OCI-M1 (cell line): ENCODE results near the gene KLHL21.
"Not testable (repeated sequence)": the region's sequence is repeated elsewhere in the genome, so short reads cannot be mapped to it uniquely, and the experiment has no call there.

Experiments used
- DNase-seq: peaks from one replicate; lab custom pipeline; 2025; lab: John Stamatoyannopoulos, UW

KLHL21 gene

DNA sequence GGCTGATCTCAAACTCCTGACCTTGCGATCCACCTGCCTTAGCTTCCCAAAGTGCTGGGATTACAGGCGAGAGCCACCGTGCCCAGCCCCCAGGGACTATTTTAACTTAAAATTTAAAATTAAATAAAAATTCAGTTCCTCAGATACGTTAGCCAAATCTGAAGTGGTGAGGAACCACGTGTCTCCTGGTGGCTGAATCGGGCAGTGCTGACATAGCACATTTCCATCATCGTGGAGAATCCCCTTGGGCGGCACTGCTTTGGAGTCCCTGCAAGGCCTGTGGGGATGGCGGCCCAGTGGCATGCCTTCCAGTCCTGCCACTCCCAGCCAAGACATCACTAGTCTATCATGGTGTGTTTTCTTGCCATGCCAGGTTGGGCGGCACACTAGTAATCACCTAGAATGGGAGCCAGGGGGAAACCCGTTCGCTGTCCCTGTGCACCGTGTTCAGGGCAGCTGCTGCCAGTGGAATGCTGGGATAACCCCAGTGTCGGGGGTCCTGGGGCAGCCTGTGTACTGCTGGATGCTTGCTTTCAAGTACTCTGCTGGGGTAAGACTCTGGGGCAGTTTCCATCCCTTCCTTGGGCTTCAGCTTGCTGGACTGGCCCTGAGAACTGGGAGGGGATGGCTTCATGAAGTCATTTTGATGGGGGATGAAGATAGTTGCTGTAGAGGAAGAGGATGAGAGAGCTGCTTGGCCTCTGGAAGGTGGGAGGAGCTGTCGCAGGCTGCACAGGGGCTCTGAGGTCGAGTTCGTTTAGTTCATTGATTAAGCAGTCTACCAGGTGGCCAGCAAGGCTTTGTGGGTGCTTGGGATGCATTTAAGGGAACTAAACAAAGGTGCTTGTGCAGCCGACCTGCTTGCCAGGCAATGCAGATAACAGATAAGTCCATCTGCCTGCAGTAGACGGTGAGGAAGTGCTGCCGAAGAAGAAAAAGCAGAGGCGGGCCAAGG, 18.3 kb downstream of the KLHL21 start:
- no peak for DNase-seq

DNA sequence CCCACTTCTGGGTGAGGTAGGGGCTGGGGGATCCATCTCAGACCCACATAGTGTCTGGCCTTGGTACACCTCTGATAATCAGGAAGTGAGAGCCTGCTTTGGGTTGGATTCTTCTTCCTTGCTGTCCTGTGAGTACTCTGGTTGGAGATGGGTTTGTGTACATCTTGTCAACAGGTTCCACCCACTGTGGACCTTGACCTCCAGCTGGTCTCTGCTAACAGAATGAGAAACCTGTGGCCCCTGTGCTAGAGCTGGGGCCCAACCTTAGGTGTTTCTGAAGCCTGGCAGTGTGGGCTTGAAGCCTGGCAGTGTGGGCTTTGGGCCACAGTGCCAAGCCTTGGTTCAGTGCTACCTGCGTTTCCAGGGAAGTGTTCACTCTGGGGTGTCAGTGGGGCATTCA, 20.3 kb downstream of the KLHL21 start:
- DNase-seq = no peak

DNA sequence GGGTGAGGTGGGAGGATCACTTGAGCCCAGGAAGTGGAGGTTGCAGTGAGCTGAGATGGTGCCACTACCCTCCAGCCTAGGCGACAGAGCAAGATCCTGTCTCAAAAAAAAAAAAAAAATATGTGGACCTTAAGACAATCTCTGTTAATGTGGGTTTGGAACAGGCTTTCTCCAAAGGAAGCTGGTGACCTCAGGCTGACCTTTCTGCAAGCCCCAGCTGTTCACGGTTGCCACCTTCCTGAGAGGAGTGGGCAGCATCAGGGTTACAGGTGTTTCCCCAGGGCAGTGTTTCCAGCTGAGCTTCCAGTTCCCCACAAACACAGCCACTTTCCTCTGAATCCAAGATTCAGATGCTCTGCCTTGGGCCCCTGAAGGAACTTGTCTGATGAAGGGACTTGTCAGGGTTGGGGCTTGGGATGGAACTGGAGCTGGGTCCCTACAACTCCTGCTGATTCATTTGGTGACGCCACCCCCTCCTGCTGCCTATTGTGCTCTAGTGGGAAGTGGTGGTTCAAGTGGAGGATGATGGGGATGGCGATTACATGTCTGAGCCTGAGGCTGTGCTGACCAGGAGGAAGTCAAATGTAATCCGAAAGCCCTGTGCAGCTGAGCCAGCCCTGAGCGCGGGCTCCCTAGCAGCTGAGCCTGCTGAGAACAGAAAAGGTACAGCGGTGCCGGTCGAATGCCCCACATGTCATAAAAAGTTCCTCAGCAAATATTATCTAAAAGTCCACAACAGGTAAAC, 20.9 kb downstream of the KLHL21 start:
- peak; percentile 88 for DNase-seq

DNA sequence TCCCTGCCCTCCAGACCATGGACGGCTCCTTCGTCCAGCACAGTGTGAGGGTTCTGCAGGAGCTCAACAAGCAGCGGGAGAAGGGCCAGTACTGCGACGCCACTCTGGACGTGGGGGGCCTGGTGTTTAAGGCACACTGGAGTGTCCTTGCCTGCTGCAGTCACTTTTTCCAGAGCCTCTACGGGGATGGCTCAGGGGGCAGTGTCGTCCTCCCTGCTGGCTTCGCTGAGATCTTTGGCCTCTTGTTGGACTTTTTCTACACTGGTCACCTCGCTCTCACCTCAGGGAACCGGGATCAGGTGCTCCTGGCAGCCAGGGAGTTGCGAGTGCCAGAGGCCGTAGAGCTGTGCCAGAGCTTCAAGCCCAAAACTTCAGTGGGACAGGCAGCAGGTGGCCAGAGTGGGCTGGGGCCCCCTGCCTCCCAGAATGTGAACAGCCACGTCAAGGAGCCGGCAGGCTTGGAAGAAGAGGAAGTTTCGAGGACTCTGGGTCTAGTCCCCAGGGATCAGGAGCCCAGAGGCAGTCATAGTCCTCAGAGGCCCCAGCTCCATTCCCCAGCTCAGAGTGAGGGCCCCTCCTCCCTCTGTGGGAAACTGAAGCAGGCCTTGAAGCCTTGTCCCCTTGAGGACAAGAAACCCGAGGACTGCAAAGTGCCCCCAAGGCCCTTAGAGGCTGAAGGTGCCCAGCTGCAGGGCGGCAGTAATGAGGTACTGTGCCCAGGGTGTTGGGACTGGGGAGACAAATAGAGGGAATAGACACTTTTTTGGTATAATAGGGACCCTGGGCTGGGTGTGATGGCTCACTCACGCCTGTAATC, 21.9 kb downstream of the KLHL21 start:
- peak; percentile 80 for DNase-seq

DNA sequence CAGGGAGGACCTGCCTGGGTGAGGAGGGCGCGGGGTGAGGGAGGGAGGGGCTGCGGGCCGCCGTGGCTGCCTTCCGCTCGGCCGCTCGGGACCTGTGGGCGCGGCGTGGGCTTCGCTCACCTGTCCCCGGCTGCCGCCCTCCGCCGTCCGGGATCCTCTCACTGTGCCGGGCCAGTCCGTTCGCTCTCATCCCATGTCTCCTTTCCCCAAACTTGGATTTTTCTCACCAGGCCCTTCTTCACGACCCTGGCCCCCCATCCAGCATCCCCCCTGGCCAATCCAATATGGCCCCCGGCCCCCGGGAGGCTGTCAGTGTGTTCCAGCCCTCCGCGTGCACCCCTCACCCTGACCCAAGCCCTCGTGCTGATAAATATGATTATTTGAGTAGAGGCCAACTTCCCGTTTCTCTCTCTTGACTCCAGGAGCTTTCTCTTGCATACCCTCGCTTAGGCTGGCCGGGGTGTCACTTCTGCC, 22.5 kb downstream of the KLHL21 start:
- DNase-seq = peak; percentile 76

DNA sequence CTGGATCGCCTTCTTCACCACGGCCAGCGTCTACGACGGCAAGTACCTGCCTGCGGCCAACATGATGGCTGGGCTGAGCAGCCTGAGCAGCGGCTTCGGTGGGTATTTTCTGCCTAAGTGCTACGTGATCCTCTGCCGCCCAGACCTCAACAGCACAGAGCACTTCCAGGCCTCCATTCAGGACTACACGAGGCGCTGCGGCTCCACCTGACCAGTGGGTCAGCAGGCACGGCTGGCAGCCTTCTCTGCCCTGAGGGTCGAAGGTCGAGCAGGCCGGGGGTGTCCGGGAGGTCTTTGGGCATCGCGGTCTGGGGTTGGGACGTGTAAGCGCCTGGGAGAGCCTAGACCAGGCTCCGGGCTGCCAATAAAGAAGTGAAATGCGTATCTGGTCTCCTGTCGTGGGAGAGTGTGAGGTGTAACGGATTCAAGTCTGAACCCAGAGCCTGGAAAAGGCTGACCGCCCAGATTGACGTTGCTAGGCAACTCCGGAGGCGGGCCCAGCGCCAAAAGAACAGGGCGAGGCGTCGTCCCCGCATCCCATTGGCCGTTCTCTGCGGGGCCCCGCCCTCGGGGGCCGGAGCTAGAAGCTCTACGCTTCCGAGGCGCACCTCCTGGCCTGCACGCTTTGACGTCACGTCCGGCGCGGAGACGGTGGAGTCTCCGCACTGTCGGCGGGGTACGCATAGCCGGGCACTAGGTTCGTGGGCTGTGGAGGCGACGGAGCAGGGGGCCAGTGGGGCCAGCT, 23.1 kb downstream of the KLHL21 start, which contains the start of gene ZBTB48:
Gene ZBTB48, plus strand, starts transcription at position 621 of the 745 bp plus-strand sequence. CDS start 616 bp downstream, outside the sequence.
- DNase-seq = peak; percentile 99

DNA sequence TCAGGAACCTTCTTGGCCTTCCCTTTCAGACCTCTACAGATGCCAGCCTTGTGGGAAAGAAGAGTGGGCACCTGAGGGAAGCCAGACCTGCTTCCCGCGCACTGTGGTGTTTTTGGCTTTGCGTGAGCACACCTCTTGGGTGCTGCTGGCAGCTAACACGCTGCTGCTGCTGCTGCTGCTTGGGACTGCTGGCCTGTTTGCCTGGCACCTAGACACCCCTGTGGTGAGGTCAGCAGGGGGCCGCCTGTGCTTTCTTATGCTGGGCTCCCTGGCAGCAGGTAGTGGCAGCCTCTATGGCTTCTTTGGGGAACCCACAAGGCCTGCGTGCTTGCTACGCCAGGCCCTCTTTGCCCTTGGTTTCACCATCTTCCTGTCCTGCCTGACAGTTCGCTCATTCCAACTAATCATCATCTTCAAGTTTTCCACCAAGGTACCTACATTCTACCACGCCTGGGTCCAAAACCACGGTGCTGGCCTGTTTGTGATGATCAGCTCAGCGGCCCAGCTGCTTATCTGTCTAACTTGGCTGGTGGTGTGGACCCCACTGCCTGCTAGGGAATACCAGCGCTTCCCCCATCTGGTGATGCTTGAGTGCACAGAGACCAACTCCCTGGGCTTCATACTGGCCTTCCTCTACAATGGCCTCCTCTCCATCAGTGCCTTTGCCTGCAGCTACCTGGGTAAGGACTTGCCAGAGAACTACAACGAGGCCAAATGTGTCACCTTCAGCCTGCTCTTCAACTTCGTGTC, 23.9 kb downstream of the KLHL21 start:
- no peak for DNase-seq

DNA sequence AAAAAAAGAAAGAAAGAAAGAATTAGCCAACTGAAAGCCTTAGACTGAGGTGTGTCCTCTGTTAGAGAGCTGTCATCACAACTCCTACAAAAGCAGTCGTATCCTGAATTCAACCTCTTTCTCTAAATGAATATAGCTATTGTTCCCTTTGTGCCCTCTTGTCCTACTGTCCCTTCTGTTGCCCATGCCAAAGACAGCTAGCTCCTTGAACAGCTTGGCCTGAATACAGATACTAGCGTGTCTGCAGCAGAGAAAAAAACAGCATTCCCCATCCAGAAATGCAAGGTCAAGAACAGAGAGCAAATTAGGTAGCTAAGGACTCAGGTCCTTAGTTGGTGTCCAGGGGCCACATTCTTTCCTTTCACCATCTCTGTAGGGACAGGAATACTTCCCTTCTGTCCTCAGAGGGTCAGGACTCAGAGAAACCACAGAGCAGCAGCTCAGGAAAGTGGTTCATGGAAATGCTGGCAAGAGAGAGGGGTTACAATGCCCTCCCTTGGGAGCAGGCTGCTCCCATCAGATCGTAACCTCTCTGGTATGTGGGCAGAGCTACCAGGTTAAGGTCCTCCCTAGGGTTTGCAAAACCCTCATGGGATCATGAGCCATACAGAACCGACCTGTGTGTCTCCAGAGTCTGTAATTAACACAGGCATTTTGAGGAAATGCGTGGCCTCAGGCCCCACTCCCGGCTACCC, 24.7 kb downstream of the KLHL21 start:
- DNase-seq = no peak

DNA sequence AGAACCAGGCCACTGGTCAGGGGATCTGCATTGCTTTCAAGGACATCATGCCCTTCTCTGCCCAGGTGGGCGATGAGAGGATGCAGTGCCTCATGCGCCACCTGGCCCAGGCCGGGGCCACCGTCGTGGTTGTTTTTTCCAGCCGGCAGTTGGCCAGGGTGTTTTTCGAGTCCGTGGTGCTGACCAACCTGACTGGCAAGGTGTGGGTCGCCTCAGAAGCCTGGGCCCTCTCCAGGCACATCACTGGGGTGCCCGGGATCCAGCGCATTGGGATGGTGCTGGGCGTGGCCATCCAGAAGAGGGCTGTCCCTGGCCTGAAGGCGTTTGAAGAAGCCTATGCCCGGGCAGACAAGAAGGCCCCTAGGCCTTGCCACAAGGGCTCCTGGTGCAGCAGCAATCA, 27.9 kb downstream of the KLHL21 start:
- DNase-seq = no peak

DNA sequence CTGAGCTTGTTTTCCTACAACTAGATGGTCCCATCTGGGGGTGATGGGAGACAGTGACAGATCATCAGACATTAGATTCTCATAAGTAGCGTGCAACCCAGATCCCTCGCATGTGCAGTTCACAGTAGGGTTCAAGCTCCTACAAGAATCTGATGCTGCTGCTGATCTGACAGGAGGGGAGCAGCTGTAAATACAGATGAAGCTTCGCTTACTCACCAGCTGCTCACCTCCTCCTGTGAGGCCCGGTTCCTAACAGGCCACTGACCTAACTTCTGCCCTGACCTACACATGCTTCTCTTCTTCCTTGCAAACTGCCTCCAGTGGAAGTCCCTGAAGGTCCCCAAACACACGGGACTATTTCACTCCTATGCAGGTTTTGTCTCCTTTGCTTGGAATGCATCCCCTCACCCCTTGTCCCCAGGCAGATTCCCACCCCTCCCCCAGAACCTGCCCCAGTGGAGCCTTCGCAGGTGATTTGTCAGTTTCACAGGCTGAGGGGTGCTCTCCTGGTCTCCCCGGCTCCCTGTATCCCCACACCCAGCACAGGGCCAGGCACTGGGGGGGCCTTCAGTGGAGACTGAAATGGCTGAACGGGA, 28.5 kb downstream of the KLHL21 start:
- no peak for DNase-seq

DNA sequence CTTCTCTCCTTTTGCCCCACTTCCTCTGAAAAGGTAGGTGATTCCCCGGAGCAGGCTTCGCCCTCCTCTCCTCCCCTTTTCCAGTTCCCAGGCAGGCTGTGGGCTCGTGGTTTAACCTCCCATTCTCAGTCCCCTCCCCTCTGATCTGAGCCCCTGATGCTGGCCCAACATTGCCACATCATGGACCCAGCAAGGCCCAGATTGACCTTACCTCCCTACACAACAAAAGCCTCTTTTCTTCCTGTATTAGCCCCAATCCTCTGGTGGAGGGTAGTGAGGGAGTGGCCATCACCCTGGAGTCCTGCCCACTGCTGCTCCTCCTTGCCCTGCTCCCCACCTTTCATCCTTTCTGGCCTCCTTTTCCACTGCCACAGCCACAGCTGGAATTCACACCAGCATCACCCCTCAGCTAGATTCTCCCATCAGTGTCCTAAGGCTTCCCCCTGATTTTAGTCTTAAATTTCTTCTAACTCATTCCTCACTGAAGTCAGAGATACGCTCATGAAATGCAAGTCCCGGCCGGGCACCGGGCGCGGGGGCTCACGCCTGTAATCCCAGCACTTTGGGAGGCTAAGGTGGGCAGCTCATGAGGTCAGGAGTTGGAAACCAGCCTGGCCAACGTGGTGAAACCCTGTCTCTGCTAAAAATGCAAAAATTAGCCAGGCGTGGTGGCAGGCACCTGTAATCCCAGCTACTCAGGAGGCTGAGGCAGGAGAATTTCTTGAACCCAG, 29.9 kb downstream of the KLHL21 start:
- peak; percentile 29 for DNase-seq

DNA sequence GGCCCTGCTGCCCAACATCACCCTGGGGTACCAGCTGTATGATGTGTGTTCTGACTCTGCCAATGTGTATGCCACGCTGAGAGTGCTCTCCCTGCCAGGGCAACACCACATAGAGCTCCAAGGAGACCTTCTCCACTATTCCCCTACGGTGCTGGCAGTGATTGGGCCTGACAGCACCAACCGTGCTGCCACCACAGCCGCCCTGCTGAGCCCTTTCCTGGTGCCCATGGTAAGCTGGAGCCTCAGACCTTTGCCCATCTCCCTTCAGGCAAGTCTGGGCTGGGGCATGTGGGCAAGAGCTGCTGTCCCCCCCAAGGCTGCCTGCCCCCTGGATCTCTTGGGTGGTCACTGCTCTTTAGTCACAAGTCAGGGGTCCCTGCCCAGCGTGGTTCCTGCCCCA, 31.7 kb downstream of the KLHL21 start:
- no peak for DNase-seq

DNA sequence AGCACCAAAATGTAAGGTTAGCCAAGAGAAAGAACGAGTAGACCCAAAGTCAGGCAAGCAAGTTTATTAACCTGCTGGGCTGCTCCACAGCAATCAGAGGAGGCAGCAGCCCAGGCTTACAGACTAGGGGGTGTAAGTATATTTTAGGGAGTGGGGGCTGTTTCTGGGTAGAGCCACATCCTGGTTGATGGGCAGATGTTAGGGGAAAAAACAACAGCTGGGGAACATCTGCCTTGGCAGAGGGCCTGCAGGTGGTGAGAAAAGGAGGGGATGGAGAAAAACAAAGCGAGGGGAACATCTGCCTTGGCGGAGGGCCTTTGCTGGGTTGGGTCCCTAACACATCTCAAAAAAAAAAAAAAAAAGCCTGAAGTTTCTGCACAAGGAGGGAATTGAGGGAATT, 32.6 kb downstream of the KLHL21 start:
- DNase-seq = no peak

DNA sequence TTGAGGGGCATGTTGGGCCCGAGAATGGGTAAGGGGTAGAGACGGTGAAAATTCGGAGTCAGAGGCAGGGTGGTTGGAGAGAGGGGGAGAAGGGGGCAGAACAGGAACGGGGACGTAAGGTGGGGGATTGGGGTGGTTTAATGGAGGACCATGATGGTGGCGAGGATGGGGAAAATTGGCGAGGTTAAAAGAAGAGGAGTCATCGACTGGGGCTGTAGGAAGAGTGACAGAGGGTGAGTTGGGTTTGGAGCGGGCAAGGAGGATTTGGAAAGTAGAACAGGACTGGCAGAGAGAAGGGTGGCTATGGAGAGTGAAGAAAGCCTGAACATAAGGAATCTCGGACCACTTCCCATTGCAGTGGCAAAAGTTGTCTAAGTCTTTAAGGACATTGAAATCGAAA, 33.6 kb downstream of the KLHL21 start:
- no peak for DNase-seq

DNA sequence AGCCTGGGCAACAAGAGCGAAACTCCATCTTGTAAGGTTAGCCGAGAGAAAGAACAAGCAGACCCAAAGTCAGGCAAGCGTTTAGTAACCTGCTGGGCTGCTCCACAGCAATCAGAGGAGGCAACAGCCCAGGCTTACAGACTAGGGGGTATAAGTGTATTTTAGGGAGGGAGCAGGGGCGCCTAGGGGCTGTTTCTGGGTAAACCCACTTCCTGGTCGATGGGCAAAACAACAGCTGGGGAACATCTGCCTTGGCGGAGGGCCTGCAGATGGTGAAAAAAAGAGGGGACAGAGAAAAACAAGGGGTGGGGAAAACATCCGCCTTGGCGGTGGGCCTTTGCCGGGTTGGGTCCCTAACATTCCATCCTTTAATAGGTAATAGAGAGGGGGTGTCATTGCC, 42.4 kb downstream of the KLHL21 start:
- no peak for DNase-seq

DNA sequence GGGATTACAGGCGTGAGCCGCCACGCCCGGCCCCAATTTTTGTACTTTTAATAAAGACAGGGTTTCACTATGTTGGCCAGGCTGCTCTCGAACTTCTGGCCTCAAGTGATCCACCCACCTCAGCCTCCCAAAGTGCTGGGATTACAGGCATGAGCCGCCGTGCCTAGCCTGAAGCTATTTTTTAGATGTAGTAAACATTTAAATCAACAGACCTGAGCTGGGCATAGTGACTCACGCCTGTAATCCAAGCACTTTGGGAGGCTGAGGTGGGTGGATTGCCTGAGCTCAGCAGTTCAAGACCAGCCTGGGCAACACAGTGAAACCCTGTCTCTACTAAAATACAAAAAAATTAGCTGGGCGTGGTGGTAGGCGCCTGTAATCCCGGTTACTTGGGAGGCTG, 43.5 kb downstream of the KLHL21 start:
- DNase-seq = not testable (repeated sequence)

DNA sequence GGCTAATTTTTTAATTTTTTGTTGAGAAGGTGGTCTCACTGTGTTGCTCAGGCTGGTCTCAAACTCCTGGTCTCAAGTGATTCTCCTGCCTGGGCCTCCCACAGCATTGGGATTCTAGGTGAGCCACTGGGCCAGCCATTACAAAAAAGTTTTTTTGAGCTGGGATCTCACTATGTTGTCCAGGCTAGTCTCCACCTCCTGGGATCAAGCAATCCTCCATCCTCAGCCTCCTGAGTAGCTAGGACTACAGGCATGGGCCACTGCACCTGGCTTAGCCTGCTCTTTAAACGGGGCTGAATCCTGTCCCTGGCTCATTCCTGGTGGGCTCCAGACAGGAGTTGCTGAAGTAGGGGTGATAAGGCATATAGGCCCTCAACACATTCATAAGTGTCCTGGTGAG, 45.1 kb downstream of the KLHL21 start:
- DNase-seq = no peak

DNA sequence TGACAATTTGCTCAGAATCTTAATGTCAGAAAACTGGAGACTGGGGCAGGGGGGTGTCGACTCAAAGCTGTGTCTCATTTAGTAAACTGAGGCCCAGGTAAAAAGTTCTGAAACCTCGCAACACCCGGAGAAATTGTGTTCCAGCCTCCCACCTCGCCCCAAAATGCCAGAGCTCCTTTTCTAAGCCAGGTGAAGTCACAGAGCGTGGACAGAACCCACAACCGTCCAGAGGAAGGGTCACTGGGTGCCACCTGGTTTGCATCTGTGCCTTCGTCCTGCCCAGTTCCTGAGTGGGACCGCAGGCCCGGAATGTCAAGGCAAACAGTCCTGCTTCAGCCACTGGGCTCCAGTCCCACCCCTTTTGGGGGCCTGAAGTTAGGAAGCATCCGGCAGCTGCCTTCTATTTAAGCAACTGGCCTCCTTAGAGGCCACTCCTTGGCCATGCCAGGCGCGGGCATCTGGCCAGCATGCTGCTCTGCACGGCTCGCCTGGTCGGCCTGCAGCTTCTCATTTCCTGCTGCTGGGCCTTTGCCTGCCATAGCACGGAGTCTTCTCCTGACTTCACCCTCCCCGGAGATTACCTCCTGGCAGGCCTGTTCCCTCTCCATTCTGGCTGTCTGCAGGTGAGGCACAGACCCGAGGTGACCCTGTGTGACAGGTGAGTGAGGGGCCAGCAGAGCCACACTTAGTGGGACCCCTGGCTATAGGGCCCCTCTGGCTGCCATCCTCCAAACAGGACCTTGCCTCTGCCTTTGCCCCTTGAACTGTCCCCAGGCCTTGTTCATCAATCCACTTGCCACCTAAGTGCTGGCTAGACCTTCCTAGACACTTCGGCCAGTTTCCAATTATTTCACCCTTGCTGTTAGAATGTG, 47.5 kb downstream of the KLHL21 start, which contains the start of gene TAS1R1:
Gene TAS1R1, plus strand, starts transcription at position 401 of the 872 bp plus-strand sequence. Its CDS starts 67 bp downstream, at position 468.
- DNase-seq = no peak
